ENCODE results near the gene TRIM51. TPM values are rescaled to one million over a fixed set of nuclear protein-coding genes. Genes with fewer than 3 reads are reported as not detected.
"Not testable (repeated sequence)": the region's sequence is repeated elsewhere in the genome, so short reads cannot be mapped to it uniquely, and the experiment has no call there.

The TRIM51 gene
- total RNA-seq (not detected), polyA plus RNA-seq (not detected)
- long read RNA-seq, donor 1, result 0 reads
- long read RNA-seq, donor 2, result 0 reads
- long read RNA-seq, donor 3, result 0 reads
- long read RNA-seq, donor 4, result 0 reads
- long read RNA-seq, donor 5, result 0 reads
- long read RNA-seq, donor 6, result 0 reads
- long read RNA-seq, donor 7, result 0 reads
- long read RNA-seq, donor 8, result 0 reads
- long read RNA-seq, donor 9, result 0 reads
- long read RNA-seq, donor 10, result 0 reads

- H3K27me3 ChIP-seq; intact Hi-C loops (cut with DNase I; ENCODE audit: low total_unique reads); H3K4me1 ChIP-seq; H3K4me3 ChIP-seq; H3K9me3 ChIP-seq; DNase-seq; H3K27ac ChIP-seq; H3K36me3 ChIP-seq: not testable (repeated sequence)
- 65 to 83% (median 75%) methylated on average over 1 of the region's 1 CpG for WGBS, 5 donors
Observed at GRCh38 chr11:55882997-55883396, at the start of gene TRIM51. Gene TRIM51, plus strand, starts transcription at chr11:55883297. Its CDS starts 2,132 bp downstream, at chr11:55885429.

GRCh38 chr11:55838452-55838851 is 44.6 kb upstream of the TRIM51 start, which contains the start of gene OR5D16:
Gene OR5D16, plus strand, starts transcription at chr11:55838752. Its CDS starts 0 bp downstream, at chr11:55838752.
- no peak within 1 kb of the TSS for H3K4me3 ChIP-seq
- H3K4me1 ChIP-seq, result no peaks in the 10 kb centered on the region
- TF ChIP-seq CTCF (IDR thresholded peaks at IDR 0.05) (no peak), POLR2AphosphoS5 (IDR thresholded peaks at IDR 0.05) (no peak), EP300 (IDR thresholded peaks at IDR 0.05) (no peak), POLR2A (IDR thresholded peaks at IDR 0.05) (no peak)
- no peaks in the 10 kb centered on the region for H3K27me3 ChIP-seq
- no peak for DNase-seq
- intact Hi-C loops (cut with DNase I; ENCODE audit: low total_unique reads), result no loop called here
- H3K27ac ChIP-seq, result no peak within 1 kb of the TSS
- H3K9me3 ChIP-seq, result peaks cover 0 to 19% (median 4%) of the 10 kb centered on the region in 4 donors
- no peaks in the 10 kb centered on the region for H3K36me3 ChIP-seq
- WGBS, 5 donors, result 23 to 43% (median 35%) methylated on average over 3 of the region's 3 CpGs

GRCh38 chr11:55847453-55847852 is 35.6 kb upstream of the TRIM51 start:
- intact Hi-C loops (cut with DNase I; ENCODE audit: low total_unique reads), result no loop called here
- no peaks in the 10 kb centered on the region for H3K4me1 ChIP-seq
- no peak for DNase-seq
- H3K4me3 ChIP-seq, result no peak overlapping the region
- no peak overlapping the region for H3K27ac ChIP-seq
- H3K36me3 ChIP-seq, result no peaks in the 10 kb centered on the region
- H3K9me3 ChIP-seq, result peaks cover 0 to 6% (median 2%) of the 10 kb centered on the region in 4 donors
- WGBS, 5 donors, result 28 to 49% (median 32%) methylated on average over 2 of the region's 2 CpGs
- TF ChIP-seq POLR2A (IDR thresholded peaks at IDR 0.05) (no peak), CTCF (IDR thresholded peaks at IDR 0.05) (no peak), EP300 (IDR thresholded peaks at IDR 0.05) (no peak), POLR2AphosphoS5 (IDR thresholded peaks at IDR 0.05) (no peak)
- no peaks in the 10 kb centered on the region for H3K27me3 ChIP-seq

- Histone ChIP-seq H3K27ac (no peak overlapping the region), H3K9me3 (peaks cover 0 to 6% (median 0%) of the 10 kb centered on the region in 4 donors), H3K27me3 (no peaks in the 10 kb centered on the region), H3K36me3 (no peaks in the 10 kb centered on the region), H3K4me3 (no peak overlapping the region), H3K4me1 (no peaks in the 10 kb centered on the region)
- no peak for TF ChIP-seq POLR2A (IDR thresholded peaks at IDR 0.05)
- TF ChIP-seq EP300 (IDR thresholded peaks at IDR 0.05), result no peak
- no peak for TF ChIP-seq POLR2AphosphoS5 (IDR thresholded peaks at IDR 0.05)
- TF ChIP-seq CTCF (IDR thresholded peaks at IDR 0.05), result no peak
- no peak for DNase-seq
- intact Hi-C loops (cut with DNase I; ENCODE audit: low total_unique reads), result no loop called here
Observed at GRCh38 chr11:55849037-55849436, 34.1 kb upstream of the TRIM51 start.

- no peaks in the 10 kb centered on the region for H3K27me3 ChIP-seq
- H3K9me3 ChIP-seq, result no peaks in the 10 kb centered on the region
- H3K36me3 ChIP-seq, result no peaks in the 10 kb centered on the region
- no peak for DNase-seq
- no peak overlapping the region for H3K4me3 ChIP-seq
- WGBS, 5 donors, result 78 to 93% (median 86%) methylated on average over 1 of the region's 1 CpG
- H3K27ac ChIP-seq, result no peak overlapping the region
- H3K4me1 ChIP-seq, result no peaks in the 10 kb centered on the region
- intact Hi-C loops (cut with DNase I; ENCODE audit: low total_unique reads), result no loop called here
- no peak for TF ChIP-seq POLR2AphosphoS5 (IDR thresholded peaks at IDR 0.05)
- TF ChIP-seq CTCF (IDR thresholded peaks at IDR 0.05), result no peak
- TF ChIP-seq EP300 (IDR thresholded peaks at IDR 0.05), result no peak
- no peak for TF ChIP-seq POLR2A (IDR thresholded peaks at IDR 0.05)
Observed at GRCh38 chr11:55852141-55852540, 31.0 kb upstream of the TRIM51 start.
